Hepatocyte (in vitro differentiated cells): ENCODE data around the gene HEXA. TPM values are rescaled to one million over a fixed set of nuclear protein-coding genes. Genes with fewer than 3 reads are reported as not detected.

Source experiments
- DNase-seq: peaks from one replicate; pipeline ENCODE4 v3.0.0-alpha.2; 2016; ENCODE audit warnings: low spot score
- H2AFZ ChIP-seq: fragments of 200-600 bp; sonication (generic); 2 replicates; pipeline ENCODE4 v1.6.0; 2016; ENCODE audit warnings: antibody characterized with exemption, mild to moderate bottlenecking
- H3K27ac ChIP-seq: fragments of 200-600 bp; sonication (generic); 2 replicates; pipeline ENCODE4 v1.5.1; 2016; ENCODE audit warnings: mild to moderate bottlenecking
- H3K27me3 ChIP-seq: fragments of 200-600 bp; sonication (generic); 2 replicates; pipeline ENCODE4 v1.6.1; 2016
- H3K36me3 ChIP-seq: fragments of 200-600 bp; sonication (generic); replicated peaks from 2 replicates; pipeline ENCODE4 v1.5.1; 2016; ENCODE audit warnings: low read depth; ENCODE audit not compliant: insufficient read depth
- H3K4me1 ChIP-seq: fragments of 200-600 bp; sonication (generic); 2 replicates; pipeline ENCODE4 v1.5.1; 2016; ENCODE audit warnings: mild to moderate bottlenecking, moderate library complexity; ENCODE audit not compliant: insufficient read depth
- H3K4me2 ChIP-seq: fragments of 200-600 bp; sonication (generic); 2 replicates; pipeline ENCODE4 v1.6.0; 2016
- H3K4me3 ChIP-seq: fragments of 200-600 bp; sonication (generic); 2 replicates; pipeline ENCODE4 v1.5.1; 2016; ENCODE audit warnings: mild to moderate bottlenecking
- H3K79me2 ChIP-seq: fragments of 200-600 bp; sonication (generic); 2 replicates; pipeline ENCODE4 v1.6.0; 2017; ENCODE audit warnings: mild to moderate bottlenecking
- H3K9me2 ChIP-seq: fragments of 200-600 bp; sonication (generic); replicated peaks from 2 replicates; pipeline ENCODE4 v1.6.0; 2017; ENCODE audit warnings: mild to moderate bottlenecking; ENCODE audit not compliant: insufficient read depth
- H3K9me3 ChIP-seq: fragments of 200-600 bp; sonication (generic); 2 replicates; pipeline ENCODE4 v1.5.1; 2016; ENCODE audit warnings: low read depth, mild to moderate bottlenecking
- H4K20me1 ChIP-seq: fragments of 200-600 bp; sonication (generic); 2 replicates; pipeline ENCODE4 v1.6.0; 2016; ENCODE audit warnings: mild to moderate bottlenecking; ENCODE audit not compliant: insufficient read depth, poor library complexity, severe bottlenecking
- EZH2 ChIP-seq: fragments of 200-600 bp; sonication (generic); IDR thresholded peaks from 2 replicates; pipeline ENCODE4 v1.6.1; 2016; ENCODE audit warnings: antibody characterized with exemption, mild to moderate bottlenecking, borderline replicate concordance
- EZH2phosphoT487 ChIP-seq: fragments of 200-600 bp; sonication (generic); IDR thresholded peaks from one replicate; pipeline ENCODE4 v1.6.1; 2018; ENCODE audit warnings: antibody characterized with exemption, mild to moderate bottlenecking, low read depth, moderate library complexity; ENCODE audit not compliant: unreplicated experiment, severe bottlenecking
- WGBS: methylation state at CpG from one replicate; pipeline ENCODE4 v1.1.6; 2016; ENCODE audit warnings: low lambda C conversion rate; ENCODE audit errors: missing lambda C conversion rate; 5-methylcytosine and 5-hydroxymethylcytosine counted together
- polyA plus RNA-seq: library from polyadenylated mRNA; unstranded; fragments of >200 nt; fragmentation: Nextera tagmentation; extraction: Ambion mirVana; gene quantifications from 2 replicates; pipeline ENCODE4 v1.2.1, GENCODE V29; 2016
- total RNA-seq: library from RNA; depleted of rRNA; stranded (reverse); fragments of >200 nt; gene quantifications from 2 replicates; pipeline ENCODE4 v1.2.3, GENCODE V29; 2014
- TF ChIP-seq, protein P1 (sequence below): fragments of 200-600 bp; sonication (generic); IDR thresholded peaks from 2 replicates; pipeline ENCODE4 v1.5.1; 2016; ENCODE audit warnings: antibody characterized with exemption, mild to moderate bottlenecking; ENCODE audit not compliant: poor library complexity

HEXA gene
- total and polyA plus RNA-seq, 2 experiments from 2014 or later, result 180 to 286 TPM

DNA sequence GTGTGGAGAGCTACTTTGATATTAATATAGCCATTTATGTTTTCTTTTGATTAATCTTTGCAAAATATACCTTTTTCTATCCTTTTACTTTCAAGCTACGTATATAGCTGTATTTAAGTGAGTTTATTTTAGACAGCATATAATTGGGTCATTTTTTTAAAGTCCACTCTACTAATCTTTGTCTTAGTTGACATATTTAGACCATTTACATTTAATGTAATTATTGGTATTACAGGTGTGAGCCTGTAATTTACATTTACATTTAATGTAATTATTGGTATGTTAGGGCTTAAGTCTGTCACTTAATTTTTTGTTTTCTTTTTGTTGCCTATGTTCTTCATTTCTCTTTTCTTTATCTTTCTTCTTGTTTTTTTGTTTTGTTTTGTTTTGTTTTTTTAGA is 52.1 kb downstream of the HEXA start:
- Histone ChIP-seq H3K27me3 (peaks cover 6% of the 10 kb centered on the region), H3K4me1 (no peaks in the 10 kb centered on the region), H3K9me3 (peaks cover 9% of the 10 kb centered on the region), H4K20me1 (no peaks in the 10 kb centered on the region), H3K36me3 (no peaks in the 10 kb centered on the region), H3K27ac (no peak overlapping the region), H3K9me2 (no peaks in the 10 kb centered on the region), H2AFZ (no peak overlapping the region), H3K4me3 (no peak overlapping the region), H3K4me2 (no peak overlapping the region), H3K79me2 (no peaks in the 10 kb centered on the region)
- DNase-seq, result no peak
- 97% methylated on average over 1 of the region's 1 CpG for WGBS
- TF ChIP-seq, protein P1, sequence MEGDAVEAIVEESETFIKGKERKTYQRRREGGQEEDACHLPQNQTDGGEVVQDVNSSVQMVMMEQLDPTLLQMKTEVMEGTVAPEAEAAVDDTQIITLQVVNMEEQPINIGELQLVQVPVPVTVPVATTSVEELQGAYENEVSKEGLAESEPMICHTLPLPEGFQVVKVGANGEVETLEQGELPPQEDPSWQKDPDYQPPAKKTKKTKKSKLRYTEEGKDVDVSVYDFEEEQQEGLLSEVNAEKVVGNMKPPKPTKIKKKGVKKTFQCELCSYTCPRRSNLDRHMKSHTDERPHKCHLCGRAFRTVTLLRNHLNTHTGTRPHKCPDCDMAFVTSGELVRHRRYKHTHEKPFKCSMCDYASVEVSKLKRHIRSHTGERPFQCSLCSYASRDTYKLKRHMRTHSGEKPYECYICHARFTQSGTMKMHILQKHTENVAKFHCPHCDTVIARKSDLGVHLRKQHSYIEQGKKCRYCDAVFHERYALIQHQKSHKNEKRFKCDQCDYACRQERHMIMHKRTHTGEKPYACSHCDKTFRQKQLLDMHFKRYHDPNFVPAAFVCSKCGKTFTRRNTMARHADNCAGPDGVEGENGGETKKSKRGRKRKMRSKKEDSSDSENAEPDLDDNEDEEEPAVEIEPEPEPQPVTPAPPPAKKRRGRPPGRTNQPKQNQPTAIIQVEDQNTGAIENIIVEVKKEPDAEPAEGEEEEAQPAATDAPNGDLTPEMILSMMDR, result no peak
- TF ChIP-seq EZH2 (no peak), EZH2phosphoT487 (no peak)

DNA sequence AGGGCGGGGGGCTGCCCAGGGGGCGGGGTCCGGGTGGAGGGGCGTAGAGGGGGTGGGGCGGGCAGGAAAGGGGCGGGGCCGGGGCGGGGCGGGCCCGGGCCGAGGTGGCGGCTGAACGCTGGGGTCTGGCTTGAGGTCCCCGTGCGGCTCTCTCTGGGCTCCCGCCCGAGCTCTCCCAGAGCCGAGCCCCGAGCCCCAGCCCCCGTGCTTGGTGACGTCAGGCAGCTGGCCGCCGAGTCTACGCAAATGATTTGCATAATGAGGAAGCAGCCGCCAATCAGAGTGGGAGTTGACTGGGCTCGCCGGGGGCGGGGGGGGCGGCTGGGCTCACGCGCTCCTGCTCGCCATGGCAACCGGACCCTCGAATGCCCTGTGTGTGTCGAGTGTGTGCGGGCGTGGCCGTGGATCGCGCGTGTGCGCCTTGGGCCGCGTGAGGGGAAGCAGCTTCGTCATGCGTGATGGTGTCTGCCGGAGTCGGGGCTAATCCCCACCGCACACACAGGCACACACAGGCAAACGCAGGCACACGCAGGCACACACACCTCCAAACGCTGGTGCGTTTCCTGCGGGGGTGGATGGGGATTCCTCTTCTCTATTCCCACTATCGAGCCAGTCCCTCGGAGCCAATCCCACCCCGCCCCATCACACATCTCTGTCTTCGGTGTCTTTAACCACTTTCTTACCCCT is 55.7 kb downstream of the HEXA start, which contains the start of gene CELF6:
Gene CELF6, minus strand, starts transcription at position 173 of the 687 bp plus-strand sequence. CDS start 283 bp downstream, outside the sequence.
- no peaks in the 10 kb centered on the region for H3K9me2 ChIP-seq
- WGBS, result 1% methylated on average over 30 of the region's 58 CpGs
- peaks cover 6% of the 10 kb centered on the region for H3K27me3 ChIP-seq
- H3K4me1 ChIP-seq, result no peaks in the 10 kb centered on the region
- TF ChIP-seq EZH2phosphoT487 (no peak), EZH2 (no peak)
- TF ChIP-seq, protein P1, result no peak
- no peaks in the 10 kb centered on the region for H4K20me1 ChIP-seq
- peak within 1 kb of the TSS; percentile 21 for H3K4me3 ChIP-seq
- peak within 1 kb of the TSS; percentile 48 for H3K27ac ChIP-seq
- no peaks in the 10 kb centered on the region for H3K36me3 ChIP-seq
- peak within 1 kb of the TSS; percentile 95 for H3K4me2 ChIP-seq
- H3K9me3 ChIP-seq, result peaks cover 9% of the 10 kb centered on the region
- DNase-seq, result peak; percentile 89
- H2AFZ ChIP-seq, result peak within 1 kb of the TSS; percentile 23
- H3K79me2 ChIP-seq, result no peaks in the 10 kb centered on the region

DNA sequence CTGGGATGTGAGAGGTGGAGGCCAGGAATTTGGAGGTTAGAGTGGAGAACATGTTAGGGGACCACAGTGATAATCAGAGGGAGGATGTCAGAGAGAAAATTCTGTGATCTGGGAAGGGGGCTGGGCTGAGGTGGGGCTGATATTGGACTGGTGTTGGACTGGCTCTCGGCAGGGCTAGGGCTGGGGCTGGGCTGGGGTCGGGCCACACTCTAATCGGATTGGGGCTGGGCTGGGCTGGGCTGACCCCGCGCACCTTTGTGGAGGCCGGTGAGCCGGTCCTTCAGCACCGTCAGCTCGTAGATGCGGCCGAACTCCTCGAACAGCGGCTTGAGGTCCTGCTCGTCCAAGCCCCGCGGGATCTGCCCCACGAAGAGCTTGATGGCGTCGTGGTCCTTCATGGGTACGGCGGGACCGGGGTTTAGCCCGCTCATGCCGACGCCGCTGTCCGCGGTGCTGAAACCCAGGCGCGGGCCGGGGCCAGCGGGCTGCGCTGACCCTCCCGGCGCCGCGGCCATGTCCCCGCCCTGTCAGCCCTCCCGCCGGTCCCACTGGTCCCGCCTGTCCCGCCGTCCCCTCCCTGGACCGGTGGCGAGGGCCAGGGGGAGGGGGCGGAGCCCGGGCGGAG is 56.3 kb downstream of the HEXA start:
- no peaks in the 10 kb centered on the region for H3K36me3 ChIP-seq
- H3K4me1 ChIP-seq, result no peaks in the 10 kb centered on the region
- TF ChIP-seq, protein P1, result no peak
- TF ChIP-seq EZH2 (no peak), EZH2phosphoT487 (no peak)
- H3K9me2 ChIP-seq, result no peaks in the 10 kb centered on the region
- no peak overlapping the region for H3K27ac ChIP-seq
- peaks cover 9% of the 10 kb centered on the region for H3K9me3 ChIP-seq
- H3K27me3 ChIP-seq, result peaks cover 6% of the 10 kb centered on the region
- peak; percentile 90 for DNase-seq
- peak overlapping the region; percentile 21 for H3K4me3 ChIP-seq
- no peaks in the 10 kb centered on the region for H4K20me1 ChIP-seq
- H2AFZ ChIP-seq, result no peak overlapping the region
- no peaks in the 10 kb centered on the region for H3K79me2 ChIP-seq
- peak overlapping the region; percentile 95 for H3K4me2 ChIP-seq
- 24% methylated on average over 9 of the region's 48 CpGs for WGBS
